ENCODE results near the gene MVB12B. TPM values are rescaled to one million over a fixed set of nuclear protein-coding genes. Genes with fewer than 3 reads are reported as not detected.

Gene MVB12B
- total RNA-seq, 1 experiment from 2014 or later = 10.9 TPM

GRCh38 chr9:126301985-126302603 is 24.5 kb upstream of the MVB12B start:
- Histone ChIP-seq H3K4me2 (ENCODE audit: low read length) (peak overlapping the region; percentile 37), H3K9ac (ENCODE audit: low read length) (no peak overlapping the region), H3K79me2 (ENCODE audit: insufficient read depth, low read length) (no peaks in the 10 kb centered on the region), H3K4me1 (ENCODE audit: control insufficient read depth in 1 of 2, insufficient read depth in 2 of 2, low read length in 2 of 2) (peaks cover 0 to 8% of the 10 kb centered on the region in 2 experiments; a peak in 3 of 4 replicates), H4K20me1 (ENCODE audit: insufficient read depth) (no peaks in the 10 kb centered on the region), H3K9me2 (ENCODE audit: insufficient read depth) (no peaks in the 10 kb centered on the region), H3K27ac (ENCODE audit: low read depth, low read length) (no peak overlapping the region), H3K9me3 (ENCODE audit: control insufficient read depth in 1 of 2, insufficient read depth in 1 of 2, low read depth in 1 of 2, low read length in 2 of 2) (no peaks in the 10 kb centered on the region), H3K27me3 (ENCODE audit: insufficient read depth, low read length) (no peaks in the 10 kb centered on the region), H3K4me3 (replicated peaks in 1 of 2; ENCODE audit: low read depth in 1 of 2, low read length in 2 of 2) (no peak overlapping the region), H2AFZ (ENCODE audit: low read depth, low read length, poor library complexity, severe bottlenecking) (peak overlapping the region; percentile 72), H3K36me3 (ENCODE audit: control insufficient read depth in 1 of 2, insufficient read depth in 2 of 2, low read length in 2 of 2) (no peaks in the 10 kb centered on the region)
- intact Hi-C loops (cut with micrococcal nuclease) = loop anchor here (1.0 to 5.0 kb wide), 3 partner anchors 96 to 895 kb away; no protein-coding TSS in a partner anchor
- peak; percentile 97 for ATAC-seq
- RAD21 ChIA-PET (ENCODE audit: low non-redundant PET in 1 of 2, low total read pairs in 2 of 2, uncharacterized antibody in 2 of 2, unreplicated experiment in 2 of 2) = interaction anchor here in 1 of 2 experiments (0.7 to 1.2 kb wide), 2 partner anchors 96 to 108 kb away, joined by 3 to 5 read pairs; no protein-coding TSS in a partner anchor
- CTCF ChIA-PET = interaction anchor here (1.0 to 2.8 kb wide), 6 partner anchors 9 to 1046 kb away, joined by 3 to 20 read pairs (median 10); no protein-coding TSS in a partner anchor
- POLR2A ChIA-PET = no interaction called here
- TF ChIP-seq ELF1 (IDR thresholded peaks at IDR 0.05; ENCODE audit: borderline replicate concordance, low read depth) = no peak
- no peak for TF ChIP-seq ZNF274 (IDR thresholded peaks at IDR 0.05; ENCODE audit: low read depth, low read length)
- no peak for TF ChIP-seq TCF7L2 (IDR thresholded peaks at IDR 0.05; ENCODE audit: borderline replicate concordance, extremely low read depth, insufficient read depth, insufficient read length)
- no peak for TF ChIP-seq CBX3 (IDR thresholded peaks at IDR 0.05; ENCODE audit: low read depth)
- no peak for TF ChIP-seq SIN3A (IDR thresholded peaks at IDR 0.05; ENCODE audit: low read depth)
- peak; percentile 86 to 88 (median 87) for TF ChIP-seq CTCF (IDR thresholded peaks at IDR 0.05 in 2 of 3, conservative IDR thresholded peaks at IDR 0.05 in 1 of 3; ENCODE audit: borderline replicate concordance in 1 of 3, insufficient read depth in 1 of 3, low read depth in 2 of 3, low read length in 2 of 3)
- TF ChIP-seq RAD21 (IDR thresholded peaks at IDR 0.05; ENCODE audit: low read depth) = peak; percentile 75
- TF ChIP-seq CEBPB (IDR thresholded peaks at IDR 0.05; ENCODE audit: low read depth) = no peak
- no TSS peak for BruUV-seq (replicated peaks)
- DNase-seq (ENCODE audit: low read depth, low spot score) = peak; percentile 65

Measured in HCT116 (cell line).